Measurements from ENCODE around the gene TPPP3. TPM values are rescaled to one million over a fixed set of nuclear protein-coding genes. Genes with fewer than 3 reads are reported as not detected.

Gene TPPP3
- total RNA-seq, 1 donor from 2014 or later = not detected

DNA sequence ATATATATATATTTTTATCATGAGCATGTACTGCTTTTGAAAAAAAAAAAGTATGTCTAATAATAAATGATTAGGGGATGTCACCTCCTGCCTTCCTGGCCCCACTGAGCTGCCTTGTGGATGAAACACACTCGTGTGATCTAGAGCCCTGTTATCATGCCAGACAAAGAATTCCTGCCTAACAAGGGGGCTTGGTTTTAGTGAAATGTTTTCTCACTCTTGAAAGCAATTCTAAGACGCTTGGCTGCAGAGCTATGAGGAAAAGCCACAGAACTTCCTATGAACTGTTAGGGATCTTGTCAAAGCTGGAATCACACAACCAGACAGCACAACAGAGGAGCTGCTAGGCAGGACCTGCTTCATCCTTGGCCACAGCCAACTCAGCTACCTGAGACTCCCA is 19.0 kb upstream of the TPPP3 start:
- no peak for TF ChIP-seq CTCF (conservative IDR thresholded peaks at IDR 0.05; ENCODE audit: low read depth, low read length)

GRCh38 chr16:67411339-67411738 is 18.0 kb upstream of the TPPP3 start:
- TF ChIP-seq CTCF (conservative IDR thresholded peaks at IDR 0.05; ENCODE audit: low read depth, low read length) = no peak
- H3K4me3 ChIP-seq (ENCODE audit: low read depth, low read length) = no peak overlapping the region
- no peak for DNase-seq (ENCODE audit: low read depth)

More for the DNA sequence above, 19.0 kb upstream of the TPPP3 start:
- DNase-seq (ENCODE audit: low read depth) = no peak
- no peak overlapping the region for H3K4me3 ChIP-seq (ENCODE audit: low read depth, low read length)

DNA sequence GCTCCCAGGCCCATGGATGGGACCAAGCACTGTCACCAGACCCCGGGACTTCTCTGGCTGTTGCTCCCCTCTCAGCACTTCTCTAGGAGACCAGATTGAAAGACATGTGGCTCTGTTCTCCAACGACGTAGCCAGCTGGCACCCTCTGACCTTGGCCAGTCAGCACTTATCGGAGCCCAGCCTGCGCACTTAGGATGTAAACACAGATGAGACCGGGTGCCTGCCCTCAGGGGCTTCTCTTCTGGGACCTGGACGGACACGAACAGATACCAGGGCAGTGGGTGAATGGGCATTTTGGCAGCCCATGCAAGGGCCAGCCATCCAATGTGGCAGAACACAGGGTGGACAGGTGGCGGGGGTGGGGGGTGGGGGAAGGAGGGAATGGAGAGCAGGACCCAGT is 16.3 kb upstream of the TPPP3 start:
- DNase-seq (ENCODE audit: low read depth) = no peak
- no peak for TF ChIP-seq CTCF (conservative IDR thresholded peaks at IDR 0.05; ENCODE audit: low read depth, low read length)
- H3K4me3 ChIP-seq (ENCODE audit: low read depth, low read length) = no peak overlapping the region

- TF ChIP-seq CTCF (conservative IDR thresholded peaks at IDR 0.05; ENCODE audit: low read depth, low read length) = no peak
- H3K4me3 ChIP-seq (ENCODE audit: low read depth, low read length) = no peak overlapping the region
- no peak for DNase-seq (ENCODE audit: low read depth)
Observed at GRCh38 chr16:67407788-67408452, 14.6 kb upstream of the TPPP3 start.

GRCh38 chr16:67407176-67407787 is 14.0 kb upstream of the TPPP3 start:
- no peak for TF ChIP-seq CTCF (conservative IDR thresholded peaks at IDR 0.05; ENCODE audit: low read depth, low read length)
- no peak for DNase-seq (ENCODE audit: low read depth)
- no peak overlapping the region for H3K4me3 ChIP-seq (ENCODE audit: low read depth, low read length)

DNA sequence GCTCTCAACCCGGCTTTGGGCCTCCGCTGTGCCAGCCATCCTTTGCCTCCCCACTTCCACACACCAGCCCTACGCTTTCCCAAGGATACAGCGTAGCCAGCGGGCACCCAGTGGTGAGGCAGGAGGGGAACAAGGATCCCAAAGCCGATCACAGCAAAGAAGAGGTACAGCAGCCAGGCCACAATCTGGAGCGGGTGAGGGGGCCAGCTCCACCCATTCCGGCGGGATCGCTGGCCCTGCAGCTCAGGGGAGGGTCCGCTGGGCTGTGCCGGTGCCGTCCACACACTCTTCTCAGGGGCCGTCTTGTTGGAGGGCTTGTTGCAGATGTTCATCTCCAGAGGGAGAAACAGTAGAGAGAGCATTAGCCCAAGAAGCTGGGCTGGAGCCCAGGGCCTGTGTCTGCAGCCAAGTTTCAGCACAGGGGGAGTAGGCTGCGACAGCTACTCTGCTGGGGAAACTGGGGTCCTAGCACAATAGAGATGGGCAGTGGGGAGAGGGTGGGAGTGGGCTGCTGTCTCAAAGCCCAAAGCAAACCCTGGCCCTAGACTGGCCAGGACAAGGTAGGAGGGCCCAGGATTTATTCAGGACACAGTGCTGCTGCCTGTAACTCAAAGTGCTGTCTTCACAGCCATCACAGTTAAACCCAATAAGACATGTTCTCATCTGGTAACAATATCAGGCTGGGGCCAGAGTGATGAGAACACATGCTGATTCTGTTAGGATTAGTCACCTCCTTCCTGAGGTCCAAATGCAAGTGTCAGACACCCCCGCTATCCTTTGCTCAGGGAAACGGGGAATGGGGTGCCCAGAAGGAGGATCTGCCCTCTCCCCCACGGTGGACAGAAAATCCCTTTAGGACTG is 13.0 kb upstream of the TPPP3 start:
- no peak for TF ChIP-seq CTCF (conservative IDR thresholded peaks at IDR 0.05; ENCODE audit: low read depth, low read length)
- no peak overlapping the region for H3K4me3 ChIP-seq (ENCODE audit: low read depth, low read length)
- no peak for DNase-seq (ENCODE audit: low read depth)
